Activated CD4-positive, alpha-beta memory T cell treated with anti-CD3 and anti-CD28 coated beads for 36 hours (primary cell): ENCODE measurements around the gene PYDC2. TPM values are rescaled to one million over a fixed set of nuclear protein-coding genes. Genes with fewer than 3 reads are reported as not detected.

ENCODE experiments used
- CTCF ChIA-PET: fragments of 350-600 bp; sonication (Branson Sonifier 250); formaldehyde crosslinking; loops from one replicate; lab custom pipeline; 2021; ENCODE audit warnings: antibody characterized with exemption, inconsistent platforms; lab: Charles Lee
- POLR2A ChIA-PET: fragments of 350-600 bp; sonication (Branson Sonifier 250); formaldehyde crosslinking; loops from one replicate; lab custom pipeline; 2021; ENCODE audit warnings: antibody characterized with exemption; lab: Charles Lee
- DNase-seq: peaks from one replicate; pipeline ENCODE4 v3.0.0-alpha.2; 2020
- H3K27ac Mint-ChIP-seq: one replicate; pipeline ENCODE4 v1.8.0; 2021; ENCODE audit warnings: mixed read lengths
- H3K27me3 Mint-ChIP-seq: one replicate; pipeline ENCODE4 v1.8.0; 2021; ENCODE audit warnings: mixed read lengths
- H3K36me3 Mint-ChIP-seq: one replicate; pipeline ENCODE4 v1.8.0; 2021; ENCODE audit warnings: mixed read lengths
- H3K4me1 Mint-ChIP-seq: one replicate; pipeline ENCODE4 v1.8.0; 2021; ENCODE audit warnings: low read depth, mixed read lengths
- H3K4me3 Mint-ChIP-seq: one replicate; pipeline ENCODE4 v1.8.0; 2021; ENCODE audit warnings: mild to moderate bottlenecking, mixed read lengths
- H3K9me3 Mint-ChIP-seq: one replicate; pipeline ENCODE4 v1.8.0; 2021; ENCODE audit warnings: mixed read lengths
- intact Hi-C: fragments of 100-400 bp; cut with micrococcal nuclease; formaldehyde crosslinking; loops from one replicate; pipeline ENCODE4 v1.15.1; 2023
- total RNA-seq, 2 experiments: library from RNA; stranded (reverse); gene quantifications; one replicate each; pipeline ENCODE4 v1.2.3, GENCODE V29; 2021

The PYDC2 gene
- not detected for total RNA-seq

- Mint-ChIP-seq H3K27ac (no peak within 1 kb of the TSS), H3K36me3 (no peaks in the 10 kb centered on the region), H3K4me1 (no peaks in the 10 kb centered on the region), H3K4me3 (no peak within 1 kb of the TSS), H3K9me3 (peaks cover 3% of the 10 kb centered on the region), H3K27me3 (no peaks in the 10 kb centered on the region)
- CTCF ChIA-PET = no interaction called here
- no peak for DNase-seq
- POLR2A ChIA-PET = no interaction called here
- intact Hi-C loops = no loop called here
These were observed at the start of gene PYDC2 for GRCh38 chr3:191461113-191461595. Gene PYDC2 (plus strand): TSS chr3:191461163. CDS start chr3:191461163, 0 bp downstream.

GRCh38 chr3:191412759-191413158, 48.2 kb upstream of the PYDC2 start:
- no peaks in the 10 kb centered on the region for H3K4me1 Mint-ChIP-seq
- ChIA-PET CTCF (no interaction called here), POLR2A (no interaction called here)
- no peak overlapping the region for H3K27ac Mint-ChIP-seq
- no peaks in the 10 kb centered on the region for H3K27me3 Mint-ChIP-seq
- H3K9me3 Mint-ChIP-seq = peaks cover 6% of the 10 kb centered on the region
- no peak for DNase-seq
- intact Hi-C loops = no loop called here
- no peaks in the 10 kb centered on the region for H3K36me3 Mint-ChIP-seq
- H3K4me3 Mint-ChIP-seq = no peak overlapping the region

- Mint-ChIP-seq H3K36me3 (no peaks in the 10 kb centered on the region), H3K27ac (no peak overlapping the region), H3K27me3 (no peaks in the 10 kb centered on the region), H3K4me1 (no peaks in the 10 kb centered on the region), H3K4me3 (no peak overlapping the region), H3K9me3 (peaks cover 6% of the 10 kb centered on the region)
- CTCF ChIA-PET = no interaction called here
- POLR2A ChIA-PET = no interaction called here
- intact Hi-C loops = no loop called here
- DNase-seq = no peak
These were observed 46.7 kb upstream of the PYDC2 start for GRCh38 chr3:191414286-191414685.

DNA sequence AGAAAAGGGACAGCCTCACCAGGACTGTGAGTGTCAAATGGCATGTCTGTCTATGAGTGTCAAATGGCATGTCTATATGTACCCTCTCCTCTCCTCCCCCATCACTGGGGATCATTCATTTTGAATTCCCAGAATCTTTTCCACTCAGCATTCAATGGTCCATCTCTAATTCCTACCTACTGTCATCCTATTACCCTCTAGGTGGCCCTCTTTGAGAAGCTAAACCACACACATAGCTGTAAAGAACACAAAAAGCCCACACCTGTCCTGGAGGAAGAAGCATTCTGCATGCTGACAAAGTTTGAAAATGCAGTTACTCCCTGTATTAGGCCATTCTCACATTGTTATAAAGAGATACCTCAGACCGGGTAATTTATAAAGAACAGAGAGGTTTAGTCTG, 46.2 kb upstream of the PYDC2 start:
- no peaks in the 10 kb centered on the region for H3K4me1 Mint-ChIP-seq
- H3K36me3 Mint-ChIP-seq = no peaks in the 10 kb centered on the region
- intact Hi-C loops = no loop called here
- no peak overlapping the region for H3K27ac Mint-ChIP-seq
- no peaks in the 10 kb centered on the region for H3K27me3 Mint-ChIP-seq
- POLR2A ChIA-PET = no interaction called here
- H3K9me3 Mint-ChIP-seq = peaks cover 5% of the 10 kb centered on the region
- CTCF ChIA-PET = interaction anchor here (2.4 kb wide), 1 partner anchor 1030 kb away, joined by 17 read pairs; no protein-coding TSS in a partner anchor
- DNase-seq = no peak
- H3K4me3 Mint-ChIP-seq = no peak overlapping the region

DNA sequence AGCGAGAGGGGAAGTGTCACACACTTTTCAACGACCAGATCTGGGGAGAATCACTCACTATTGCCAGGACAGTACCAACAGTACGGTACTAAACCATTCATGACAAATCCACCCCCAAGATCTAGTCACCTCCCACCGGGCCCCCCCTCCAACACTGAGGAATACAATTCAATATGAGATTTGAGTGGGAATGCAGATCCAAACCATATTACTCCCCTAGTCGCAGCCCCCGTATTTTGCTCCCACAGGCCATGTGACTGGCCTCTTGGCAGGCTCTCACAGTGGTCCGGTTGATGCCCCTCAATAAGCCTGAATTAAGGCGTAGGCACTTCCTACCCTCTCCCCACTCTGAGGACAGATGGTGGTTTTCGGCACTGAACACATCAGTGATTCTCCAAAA, 45.4 kb upstream of the PYDC2 start:
- CTCF ChIA-PET = interaction anchor here (2.4 kb wide), 1 partner anchor 1029 kb away, joined by 17 read pairs; no protein-coding TSS in a partner anchor
- H3K27me3 Mint-ChIP-seq = no peaks in the 10 kb centered on the region
- POLR2A ChIA-PET = no interaction called here
- DNase-seq = no peak
- no peaks in the 10 kb centered on the region for H3K9me3 Mint-ChIP-seq
- H3K4me3 Mint-ChIP-seq = no peak overlapping the region
- H3K4me1 Mint-ChIP-seq = no peaks in the 10 kb centered on the region
- no peaks in the 10 kb centered on the region for H3K36me3 Mint-ChIP-seq
- intact Hi-C loops = no loop called here
- no peak overlapping the region for H3K27ac Mint-ChIP-seq

DNA sequence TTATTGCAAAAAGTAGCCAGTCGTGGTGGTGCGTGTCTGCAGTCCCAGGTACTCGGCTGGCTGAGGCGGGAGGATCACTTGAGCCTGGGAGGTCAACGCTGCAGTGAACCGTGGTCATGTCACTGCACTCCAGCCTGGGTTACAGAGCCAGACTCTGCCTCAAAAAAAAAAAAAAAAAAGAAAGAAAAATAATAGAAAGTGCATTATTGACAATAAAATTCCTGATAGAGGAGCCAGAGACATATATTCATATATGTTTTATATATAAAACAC, 43.6 kb upstream of the PYDC2 start:
- DNase-seq = no peak
- intact Hi-C loops = loop anchor here (2.0 kb wide), 1 partner anchor 1027 kb away; no protein-coding TSS in a partner anchor
- Mint-ChIP-seq H3K4me1 (no peaks in the 10 kb centered on the region), H3K9me3 (no peaks in the 10 kb centered on the region), H3K27me3 (no peaks in the 10 kb centered on the region), H3K36me3 (no peaks in the 10 kb centered on the region), H3K4me3 (no peak overlapping the region), H3K27ac (no peak overlapping the region)
- CTCF ChIA-PET = no interaction called here
- POLR2A ChIA-PET = no interaction called here

DNA sequence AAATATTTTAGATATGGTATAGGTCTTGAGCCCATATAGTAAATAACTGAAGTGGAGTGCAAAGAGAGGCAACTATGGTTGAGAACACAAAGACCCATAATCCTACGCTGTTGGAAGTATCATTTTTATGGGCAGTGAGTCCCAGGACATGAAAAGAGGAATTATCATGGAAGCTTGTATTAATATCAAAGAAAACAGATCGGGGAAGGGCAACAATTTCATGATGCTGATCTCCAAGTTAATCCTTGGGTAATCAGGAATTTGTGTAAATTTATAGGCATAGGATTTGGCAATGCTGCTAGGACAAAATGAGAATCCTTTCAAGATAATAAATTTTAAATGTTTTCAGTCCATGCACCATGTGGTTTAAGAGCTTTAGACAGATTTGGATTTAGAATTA, 40.2 kb upstream of the PYDC2 start:
- Mint-ChIP-seq H3K27me3 (no peaks in the 10 kb centered on the region), H3K9me3 (no peaks in the 10 kb centered on the region), H3K4me1 (no peaks in the 10 kb centered on the region), H3K4me3 (no peak overlapping the region), H3K27ac (no peak overlapping the region), H3K36me3 (no peaks in the 10 kb centered on the region)
- CTCF ChIA-PET = interaction anchor here (0.6 to 1.1 kb wide), 2 partner anchors 84 to 1024 kb away, joined by 3 read pairs; no protein-coding TSS in a partner anchor
- no peak for DNase-seq
- POLR2A ChIA-PET = no interaction called here
- intact Hi-C loops = no loop called here

DNA sequence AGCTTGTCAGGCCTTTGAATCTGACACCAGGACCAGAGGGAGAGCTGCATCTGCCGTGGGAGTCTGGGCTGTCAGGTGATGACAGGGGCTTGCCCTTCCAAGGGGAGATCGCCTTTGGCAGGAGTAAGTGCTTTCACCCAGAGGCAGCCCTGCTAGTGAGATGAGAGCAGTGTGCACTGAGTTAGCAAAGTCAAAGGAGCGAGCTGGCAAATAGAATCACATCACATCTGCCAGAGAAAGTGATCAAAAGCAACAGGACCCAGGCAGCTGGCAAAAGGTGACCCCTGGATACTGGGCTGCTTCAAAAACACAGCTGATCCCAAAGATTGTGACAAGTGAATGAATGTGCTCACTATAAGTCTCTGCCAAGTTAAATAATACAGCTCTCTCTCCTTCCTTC, 36.1 kb upstream of the PYDC2 start:
- H3K36me3 Mint-ChIP-seq = no peaks in the 10 kb centered on the region
- H3K4me1 Mint-ChIP-seq = no peaks in the 10 kb centered on the region
- H3K27me3 Mint-ChIP-seq = no peaks in the 10 kb centered on the region
- POLR2A ChIA-PET = no interaction called here
- H3K9me3 Mint-ChIP-seq = no peaks in the 10 kb centered on the region
- intact Hi-C loops = no loop called here
- DNase-seq = no peak
- H3K4me3 Mint-ChIP-seq = no peak overlapping the region
- CTCF ChIA-PET = no interaction called here
- H3K27ac Mint-ChIP-seq = no peak overlapping the region

- CTCF ChIA-PET = no interaction called here
- Mint-ChIP-seq H3K36me3 (no peaks in the 10 kb centered on the region), H3K4me3 (no peak overlapping the region), H3K27me3 (no peaks in the 10 kb centered on the region), H3K9me3 (no peaks in the 10 kb centered on the region), H3K4me1 (no peaks in the 10 kb centered on the region), H3K27ac (no peak overlapping the region)
- no peak for DNase-seq
- intact Hi-C loops = no loop called here
- POLR2A ChIA-PET = no interaction called here
These were observed 35.6 kb upstream of the PYDC2 start for GRCh38 chr3:191425322-191425734.

DNA sequence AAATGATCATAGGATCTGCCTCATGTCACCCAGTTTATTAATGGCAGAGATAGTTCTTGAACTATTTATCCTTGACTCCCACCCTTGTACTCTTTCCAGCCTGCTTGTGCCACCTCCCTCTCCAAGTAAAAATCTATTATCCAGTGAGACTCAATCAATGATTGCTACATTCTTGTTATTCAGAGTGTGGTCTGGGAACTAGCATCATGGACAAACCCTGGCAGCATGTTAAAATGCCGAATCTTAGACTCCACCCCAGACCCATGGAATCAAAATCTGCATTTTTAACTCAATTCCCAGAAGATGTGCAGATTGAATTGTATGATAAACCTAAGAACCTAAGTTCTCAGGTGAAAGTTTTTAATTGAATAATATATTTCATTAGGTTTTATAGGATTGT, 34.7 kb upstream of the PYDC2 start:
- POLR2A ChIA-PET = no interaction called here
- no peak overlapping the region for H3K4me3 Mint-ChIP-seq
- DNase-seq = no peak
- H3K36me3 Mint-ChIP-seq = no peaks in the 10 kb centered on the region
- H3K27me3 Mint-ChIP-seq = no peaks in the 10 kb centered on the region
- CTCF ChIA-PET = no interaction called here
- no peak overlapping the region for H3K27ac Mint-ChIP-seq
- no peaks in the 10 kb centered on the region for H3K4me1 Mint-ChIP-seq
- no peaks in the 10 kb centered on the region for H3K9me3 Mint-ChIP-seq
- intact Hi-C loops = no loop called here

DNA sequence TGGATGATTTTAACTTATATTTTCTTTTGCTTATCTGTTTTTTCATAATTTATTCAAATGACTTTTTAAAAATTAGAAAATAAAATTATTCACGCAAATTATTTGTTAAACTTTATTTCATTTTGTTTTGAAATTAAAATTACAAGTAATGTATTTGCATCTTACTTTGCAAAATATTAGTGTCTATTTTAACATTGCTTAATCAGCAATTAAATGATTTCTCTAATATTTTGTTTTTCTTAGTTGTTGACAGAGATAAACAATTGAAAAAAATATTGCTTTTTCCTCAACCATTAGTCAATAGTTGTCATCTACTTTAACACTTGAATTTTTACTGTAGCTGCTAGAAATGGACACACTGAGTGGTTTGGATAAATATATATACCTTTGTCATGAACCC, 32.8 kb upstream of the PYDC2 start:
- Mint-ChIP-seq H3K27me3 (no peaks in the 10 kb centered on the region), H3K36me3 (no peaks in the 10 kb centered on the region), H3K27ac (no peak overlapping the region), H3K4me3 (no peak overlapping the region), H3K9me3 (no peaks in the 10 kb centered on the region), H3K4me1 (no peaks in the 10 kb centered on the region)
- CTCF ChIA-PET = no interaction called here
- POLR2A ChIA-PET = no interaction called here
- intact Hi-C loops = no loop called here
- no peak for DNase-seq

- no peak overlapping the region for H3K27ac Mint-ChIP-seq
- no peak overlapping the region for H3K4me3 Mint-ChIP-seq
- CTCF ChIA-PET = no interaction called here
- H3K36me3 Mint-ChIP-seq = no peaks in the 10 kb centered on the region
- DNase-seq = no peak
- H3K27me3 Mint-ChIP-seq = no peaks in the 10 kb centered on the region
- H3K9me3 Mint-ChIP-seq = no peaks in the 10 kb centered on the region
- POLR2A ChIA-PET = no interaction called here
- intact Hi-C loops = no loop called here
- H3K4me1 Mint-ChIP-seq = no peaks in the 10 kb centered on the region
These were observed 30.9 kb upstream of the PYDC2 start for GRCh38 chr3:191430103-191430502.

GRCh38 chr3:191431160-191431822, 29.7 kb upstream of the PYDC2 start:
- CTCF ChIA-PET = no interaction called here
- no peak overlapping the region for H3K4me3 Mint-ChIP-seq
- no peaks in the 10 kb centered on the region for H3K9me3 Mint-ChIP-seq
- H3K27me3 Mint-ChIP-seq = no peaks in the 10 kb centered on the region
- H3K4me1 Mint-ChIP-seq = no peaks in the 10 kb centered on the region
- DNase-seq = no peak
- no peak overlapping the region for H3K27ac Mint-ChIP-seq
- intact Hi-C loops = no loop called here
- no peaks in the 10 kb centered on the region for H3K36me3 Mint-ChIP-seq
- POLR2A ChIA-PET = no interaction called here
